Mesothelial cell of epicardium (in vitro differentiated cells): Measurements from ENCODE around the gene NELFCD. TPM values are rescaled to one million over a fixed set of nuclear protein-coding genes. Genes with fewer than 3 reads are reported as not detected.
A peak's percentile ranks its signal among the peaks of the same experiment; 100 is the strongest.

Source experiments
- DNase-seq, 2 experiments: peaks; one replicate each; pipeline ENCODE4 v3.0.0; 2021; ENCODE audit warnings: low spot score in 2 of 2; ENCODE audit not compliant: unreplicated experiment in 2 of 2
- H3K27ac Mint-ChIP-seq: 2 replicates; pipeline ENCODE4 v1.8.0; 2021; ENCODE audit warnings: mixed read lengths
- H3K27me3 Mint-ChIP-seq: 2 replicates; pipeline ENCODE4 v1.8.0; 2021; ENCODE audit warnings: low read depth, mixed read lengths
- H3K36me3 Mint-ChIP-seq: 2 replicates; pipeline ENCODE4 v1.8.0; 2021; ENCODE audit warnings: mixed read lengths
- H3K4me1 Mint-ChIP-seq: 2 replicates; pipeline ENCODE4 v1.8.0; 2021; ENCODE audit warnings: mixed read lengths
- H3K4me3 Mint-ChIP-seq: 2 replicates; pipeline ENCODE4 v1.8.0; 2021; ENCODE audit warnings: mild to moderate bottlenecking, moderate library complexity, mixed read lengths
- H3K9me3 Mint-ChIP-seq: 2 replicates; pipeline ENCODE4 v1.8.0; 2021; ENCODE audit warnings: mixed read lengths
- total RNA-seq: library from RNA; stranded (reverse); gene quantifications from 3 replicates; pipeline ENCODE4 v1.2.1, GENCODE V29; 2021
- TF ChIP-seq, protein P1 (sequence below): fragments of 200-600 bp; sonication (generic); IDR thresholded peaks from one replicate; pipeline ENCODE4 v1.5.0; 2021; ENCODE audit warnings: antibody characterized with exemption; ENCODE audit not compliant: unreplicated experiment

NELFCD gene, protein sequence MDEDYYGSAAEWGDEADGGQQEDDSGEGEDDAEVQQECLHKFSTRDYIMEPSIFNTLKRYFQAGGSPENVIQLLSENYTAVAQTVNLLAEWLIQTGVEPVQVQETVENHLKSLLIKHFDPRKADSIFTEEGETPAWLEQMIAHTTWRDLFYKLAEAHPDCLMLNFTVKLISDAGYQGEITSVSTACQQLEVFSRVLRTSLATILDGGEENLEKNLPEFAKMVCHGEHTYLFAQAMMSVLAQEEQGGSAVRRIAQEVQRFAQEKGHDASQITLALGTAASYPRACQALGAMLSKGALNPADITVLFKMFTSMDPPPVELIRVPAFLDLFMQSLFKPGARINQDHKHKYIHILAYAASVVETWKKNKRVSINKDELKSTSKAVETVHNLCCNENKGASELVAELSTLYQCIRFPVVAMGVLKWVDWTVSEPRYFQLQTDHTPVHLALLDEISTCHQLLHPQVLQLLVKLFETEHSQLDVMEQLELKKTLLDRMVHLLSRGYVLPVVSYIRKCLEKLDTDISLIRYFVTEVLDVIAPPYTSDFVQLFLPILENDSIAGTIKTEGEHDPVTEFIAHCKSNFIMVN
- 106 to 112 TPM (median 108 TPM) in 3 replicates for total RNA-seq

DNA sequence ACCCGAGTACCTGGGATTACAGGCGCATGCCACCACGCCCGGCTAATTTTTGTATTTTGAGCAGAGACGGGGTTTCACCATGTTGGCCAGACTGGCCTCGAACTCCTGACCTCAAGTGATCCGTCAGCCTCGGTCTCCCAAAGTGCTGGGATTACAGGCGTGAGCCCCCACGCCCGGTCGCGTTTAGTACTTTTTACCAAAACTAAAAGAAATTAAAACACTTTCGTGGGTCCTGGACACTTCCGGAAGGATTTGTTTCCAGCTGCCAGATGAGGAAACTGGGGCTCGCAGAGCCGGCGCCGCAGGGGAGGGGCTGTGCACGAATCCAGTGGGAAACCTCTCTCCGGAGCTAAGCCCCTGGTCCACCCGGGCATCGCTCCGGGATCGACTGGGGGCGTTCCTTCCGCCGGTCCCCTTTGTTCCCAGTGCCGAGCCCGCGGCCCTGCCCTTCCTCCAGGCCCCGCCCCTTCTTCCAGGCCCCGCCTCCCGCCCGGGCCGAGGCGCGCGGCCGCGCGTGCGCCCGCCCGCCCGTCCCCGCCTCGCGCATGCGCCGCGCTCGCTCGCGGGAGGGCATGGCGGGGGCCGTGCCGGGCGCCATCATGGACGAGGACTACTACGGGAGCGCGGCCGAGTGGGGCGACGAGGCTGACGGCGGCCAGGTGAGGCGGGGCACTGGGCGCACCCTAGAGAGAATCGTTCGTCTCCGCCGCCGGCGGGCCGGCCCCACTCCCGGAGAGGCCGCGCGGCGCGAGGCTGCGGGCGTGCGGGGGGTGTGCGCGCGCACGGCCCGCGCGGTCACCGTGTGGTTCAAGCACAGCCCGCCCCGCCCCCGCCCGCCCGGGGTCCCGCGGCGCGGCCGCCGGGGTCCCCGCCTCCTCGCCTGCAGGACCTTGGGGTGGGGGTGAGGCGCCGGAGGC lies at the start of gene NELFCD:
Gene NELFCD (plus strand): TSS at position 546 of the 917 bp plus-strand sequence. CDS start 54 bp downstream, at position 600.
- H3K9me3 Mint-ChIP-seq, result peaks cover 14% of the 10 kb centered on the region
- peaks cover 25% of the 10 kb centered on the region for H3K4me1 Mint-ChIP-seq
- TF ChIP-seq, protein P1, sequence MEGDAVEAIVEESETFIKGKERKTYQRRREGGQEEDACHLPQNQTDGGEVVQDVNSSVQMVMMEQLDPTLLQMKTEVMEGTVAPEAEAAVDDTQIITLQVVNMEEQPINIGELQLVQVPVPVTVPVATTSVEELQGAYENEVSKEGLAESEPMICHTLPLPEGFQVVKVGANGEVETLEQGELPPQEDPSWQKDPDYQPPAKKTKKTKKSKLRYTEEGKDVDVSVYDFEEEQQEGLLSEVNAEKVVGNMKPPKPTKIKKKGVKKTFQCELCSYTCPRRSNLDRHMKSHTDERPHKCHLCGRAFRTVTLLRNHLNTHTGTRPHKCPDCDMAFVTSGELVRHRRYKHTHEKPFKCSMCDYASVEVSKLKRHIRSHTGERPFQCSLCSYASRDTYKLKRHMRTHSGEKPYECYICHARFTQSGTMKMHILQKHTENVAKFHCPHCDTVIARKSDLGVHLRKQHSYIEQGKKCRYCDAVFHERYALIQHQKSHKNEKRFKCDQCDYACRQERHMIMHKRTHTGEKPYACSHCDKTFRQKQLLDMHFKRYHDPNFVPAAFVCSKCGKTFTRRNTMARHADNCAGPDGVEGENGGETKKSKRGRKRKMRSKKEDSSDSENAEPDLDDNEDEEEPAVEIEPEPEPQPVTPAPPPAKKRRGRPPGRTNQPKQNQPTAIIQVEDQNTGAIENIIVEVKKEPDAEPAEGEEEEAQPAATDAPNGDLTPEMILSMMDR, result no peak

DNA sequence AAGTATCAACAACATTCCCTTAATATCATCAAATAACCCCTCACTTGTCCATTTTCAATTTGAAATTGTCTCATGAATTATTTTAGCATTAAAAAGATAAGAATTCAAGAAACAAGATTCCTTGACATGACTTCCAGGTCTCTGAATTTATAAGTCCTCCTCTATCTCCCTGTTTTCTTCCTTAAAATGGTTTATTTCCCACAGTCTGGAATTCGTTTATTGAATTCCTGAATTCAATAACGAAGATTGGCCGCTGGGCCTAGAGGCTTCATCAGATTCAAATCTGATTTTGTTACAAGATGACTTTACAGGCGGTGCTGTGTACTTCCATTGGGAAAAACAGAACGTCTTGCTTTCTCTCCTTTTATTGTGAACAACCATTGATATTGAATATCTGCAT lies 48.9 kb upstream of the NELFCD start:
- Mint-ChIP-seq H3K27me3 (peaks cover 12% of the 10 kb centered on the region), H3K27ac (no peak overlapping the region), H3K4me3 (no peak overlapping the region), H3K36me3 (no peaks in the 10 kb centered on the region), H3K9me3 (peaks cover 5% of the 10 kb centered on the region), H3K4me1 (no peaks in the 10 kb centered on the region)
- TF ChIP-seq, protein P1, result no peak
- no peak for DNase-seq

More for the DNA sequence above, at the start of gene NELFCD:
- peak; percentile 86 to 92 for DNase-seq
- Mint-ChIP-seq H3K36me3 (peaks cover 3% of the 10 kb centered on the region), H3K4me3 (peak within 1 kb of the TSS; percentile 85), H3K27ac (peak within 1 kb of the TSS; percentile 91), H3K27me3 (no peaks in the 10 kb centered on the region)

DNA sequence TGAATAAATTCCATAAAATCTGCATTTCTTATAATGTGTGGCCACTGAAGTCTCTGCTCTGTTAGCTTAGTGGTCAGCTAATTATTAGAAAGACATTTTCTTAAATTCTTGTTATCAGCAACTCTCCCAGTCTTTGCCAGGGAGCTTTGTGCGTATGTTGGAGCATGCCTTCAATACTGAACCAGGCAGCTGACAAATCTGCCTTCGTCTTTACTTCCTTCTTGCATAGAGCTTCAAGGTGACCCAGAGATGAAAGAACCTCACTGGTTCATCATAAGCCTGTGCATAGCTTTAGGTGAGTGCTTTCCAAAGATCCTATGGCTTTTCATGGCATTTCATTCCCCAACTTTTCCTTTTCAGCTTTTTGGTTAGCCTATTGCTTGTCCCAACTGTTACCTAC lies 43.0 kb upstream of the NELFCD start:
- peaks cover 5% of the 10 kb centered on the region for H3K9me3 Mint-ChIP-seq
- H3K27me3 Mint-ChIP-seq, result peaks cover 17% of the 10 kb centered on the region
- H3K4me1 Mint-ChIP-seq, result no peaks in the 10 kb centered on the region

DNA sequence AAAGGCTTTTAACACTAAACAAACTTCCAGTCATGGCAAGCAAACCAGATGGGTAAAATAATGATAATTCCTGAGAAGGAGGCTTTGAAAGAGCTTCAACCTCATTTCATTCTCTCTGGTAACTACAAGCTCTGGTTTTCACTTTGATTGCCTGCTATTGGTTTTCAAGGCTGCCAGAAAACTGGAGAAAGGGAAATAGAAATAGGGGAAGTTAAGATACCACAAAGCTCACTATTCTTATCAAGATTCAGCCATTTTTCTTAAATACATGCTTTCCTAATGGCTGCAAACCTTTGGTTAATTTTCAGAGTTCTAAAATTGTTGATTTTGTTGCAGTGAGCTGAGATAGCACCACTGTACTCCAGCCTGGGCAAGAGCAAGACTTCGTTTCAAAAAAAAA lies 42.5 kb upstream of the NELFCD start:
- Mint-ChIP-seq H3K27ac (no peak overlapping the region), H3K9me3 (peaks cover 5% of the 10 kb centered on the region), H3K27me3 (peaks cover 17% of the 10 kb centered on the region), H3K4me1 (no peaks in the 10 kb centered on the region), H3K4me3 (no peak overlapping the region), H3K36me3 (no peaks in the 10 kb centered on the region)
- no peak for DNase-seq
- TF ChIP-seq, protein P1, result no peak

More for the DNA sequence above, 43.0 kb upstream of the NELFCD start:
- Mint-ChIP-seq H3K4me3 (no peak overlapping the region), H3K27ac (no peak overlapping the region), H3K36me3 (no peaks in the 10 kb centered on the region)
- TF ChIP-seq, protein P1, result no peak
- no peak for DNase-seq

GRCh38 chr20:58941471-58941870 lies 39.6 kb upstream of the NELFCD start:
- TF ChIP-seq, protein P1, result no peak

More at GRCh38 chr20:58941471-58941870, 39.6 kb upstream of the NELFCD start:
- Mint-ChIP-seq H3K4me3 (no peak overlapping the region), H3K4me1 (peaks cover 8% of the 10 kb centered on the region), H3K36me3 (no peaks in the 10 kb centered on the region), H3K9me3 (no peaks in the 10 kb centered on the region), H3K27ac (no peak overlapping the region), H3K27me3 (peaks cover 9% of the 10 kb centered on the region)
- no peak for DNase-seq
